ENCODE results near the gene NXNL1. TPM values are rescaled to one million over a fixed set of nuclear protein-coding genes. Genes with fewer than 3 reads are reported as not detected.

Gene NXNL1
- total RNA-seq, 1 experiment from 2014 or later: not detected

DNA sequence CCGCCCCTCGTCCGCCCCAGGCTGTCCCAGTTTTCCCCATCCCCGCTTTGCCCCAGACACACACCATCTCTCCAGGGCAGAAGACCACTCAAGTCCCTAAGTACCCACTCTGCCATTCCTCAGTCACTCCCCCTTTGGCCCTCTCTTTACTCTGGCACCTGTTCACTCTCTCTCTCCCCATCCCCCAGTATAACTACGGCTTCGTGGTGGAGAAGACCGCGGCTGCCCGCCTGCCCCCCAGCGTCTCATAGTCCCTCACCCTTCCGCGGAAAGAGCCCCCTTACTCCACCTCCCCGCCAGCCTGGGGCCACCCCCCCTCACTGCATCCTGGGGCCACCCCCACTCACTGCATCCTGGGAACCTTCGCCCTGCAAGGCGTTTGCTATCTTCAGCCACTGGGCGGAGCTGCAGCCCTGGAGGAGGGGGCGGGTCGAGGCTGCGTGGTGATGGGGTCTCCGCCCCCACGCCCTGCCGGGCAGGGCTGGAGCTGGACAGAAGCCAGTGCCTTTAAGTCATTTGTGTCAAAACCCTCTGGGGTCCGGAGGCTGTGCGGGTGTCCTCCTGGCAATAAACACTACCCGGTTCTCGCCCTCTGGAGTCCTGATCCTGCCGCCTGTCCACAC, 35.9 kb downstream of the NXNL1 start:
- no peak for DNase-seq (ENCODE audit: low read depth, low spot score)
- intact Hi-C loops (cut with micrococcal nuclease): no loop called here

More for the DNA sequence above, 35.9 kb downstream of the NXNL1 start:
- Histone ChIP-seq H3K9ac (ENCODE audit: low read length) (no peak overlapping the region), H3K9me3 (ENCODE audit: control insufficient read depth in 1 of 2, insufficient read depth in 1 of 2, low read depth in 1 of 2, low read length in 2 of 2) (no peaks in the 10 kb centered on the region), H3K4me1 (ENCODE audit: control insufficient read depth in 1 of 2, insufficient read depth in 2 of 2, low read length in 2 of 2) (peaks cover 15 to 38% of the 10 kb centered on the region in 2 experiments), H3K4me3 (replicated peaks in 1 of 2; ENCODE audit: low read depth in 1 of 2, low read length in 2 of 2) (no peak overlapping the region), H3K27ac (ENCODE audit: low read depth, low read length) (peak overlapping the region; percentile 18; the same call in 1 of the 2 replicates), H3K9me2 (ENCODE audit: insufficient read depth) (no peaks in the 10 kb centered on the region), H4K20me1 (ENCODE audit: insufficient read depth) (no peaks in the 10 kb centered on the region), H3K36me3 (ENCODE audit: control insufficient read depth in 1 of 2, insufficient read depth in 2 of 2, low read length in 2 of 2) (no peaks in the 10 kb centered on the region), H3K27me3 (ENCODE audit: insufficient read depth, low read length) (no peaks in the 10 kb centered on the region), H3K79me2 (ENCODE audit: insufficient read depth, low read length) (peaks cover 10% of the 10 kb centered on the region; the same call in 1 of the 2 replicates), H3K4me2 (ENCODE audit: low read length) (peak overlapping the region; percentile 7; the same call in 1 of the 2 replicates), H2AFZ (ENCODE audit: low read depth, low read length, poor library complexity, severe bottlenecking) (no peak overlapping the region)
- TF ChIP-seq RAD21 (IDR thresholded peaks at IDR 0.05; ENCODE audit: low read depth) (peak; percentile 73), EGR1 (IDR thresholded peaks at IDR 0.05; ENCODE audit: low read depth) (peak; percentile 81), JUND (IDR thresholded peaks at IDR 0.05) (no peak), CTCF (IDR thresholded peaks at IDR 0.05 in 2 of 3, conservative IDR thresholded peaks at IDR 0.05 in 1 of 3; ENCODE audit: borderline replicate concordance in 1 of 3, insufficient read depth in 1 of 3, low read depth in 2 of 3, low read length in 2 of 3) (peak; percentile 57 to 73 (median 72); a peak in 5 of 6 replicates), POLR2A (IDR thresholded peaks at IDR 0.05; ENCODE audit: borderline replicate concordance, extremely low read depth, insufficient read depth, insufficient read length) (no peak)
- TF ChIP-seq, protein P1, sequence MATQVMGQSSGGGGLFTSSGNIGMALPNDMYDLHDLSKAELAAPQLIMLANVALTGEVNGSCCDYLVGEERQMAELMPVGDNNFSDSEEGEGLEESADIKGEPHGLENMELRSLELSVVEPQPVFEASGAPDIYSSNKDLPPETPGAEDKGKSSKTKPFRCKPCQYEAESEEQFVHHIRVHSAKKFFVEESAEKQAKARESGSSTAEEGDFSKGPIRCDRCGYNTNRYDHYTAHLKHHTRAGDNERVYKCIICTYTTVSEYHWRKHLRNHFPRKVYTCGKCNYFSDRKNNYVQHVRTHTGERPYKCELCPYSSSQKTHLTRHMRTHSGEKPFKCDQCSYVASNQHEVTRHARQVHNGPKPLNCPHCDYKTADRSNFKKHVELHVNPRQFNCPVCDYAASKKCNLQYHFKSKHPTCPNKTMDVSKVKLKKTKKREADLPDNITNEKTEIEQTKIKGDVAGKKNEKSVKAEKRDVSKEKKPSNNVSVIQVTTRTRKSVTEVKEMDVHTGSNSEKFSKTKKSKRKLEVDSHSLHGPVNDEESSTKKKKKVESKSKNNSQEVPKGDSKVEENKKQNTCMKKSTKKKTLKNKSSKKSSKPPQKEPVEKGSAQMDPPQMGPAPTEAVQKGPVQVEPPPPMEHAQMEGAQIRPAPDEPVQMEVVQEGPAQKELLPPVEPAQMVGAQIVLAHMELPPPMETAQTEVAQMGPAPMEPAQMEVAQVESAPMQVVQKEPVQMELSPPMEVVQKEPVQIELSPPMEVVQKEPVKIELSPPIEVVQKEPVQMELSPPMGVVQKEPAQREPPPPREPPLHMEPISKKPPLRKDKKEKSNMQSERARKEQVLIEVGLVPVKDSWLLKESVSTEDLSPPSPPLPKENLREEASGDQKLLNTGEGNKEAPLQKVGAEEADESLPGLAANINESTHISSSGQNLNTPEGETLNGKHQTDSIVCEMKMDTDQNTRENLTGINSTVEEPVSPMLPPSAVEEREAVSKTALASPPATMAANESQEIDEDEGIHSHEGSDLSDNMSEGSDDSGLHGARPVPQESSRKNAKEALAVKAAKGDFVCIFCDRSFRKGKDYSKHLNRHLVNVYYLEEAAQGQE (IDR thresholded peaks at IDR 0.05; ENCODE audit: low read depth): no peak
- BruUV-seq (replicated peaks): no TSS peak
- ATAC-seq: peak; percentile 77
- CTCF ChIA-PET: interaction anchor here (0.6 to 1.6 kb wide), 3 partner anchors 17 to 747 kb away, joined by 3 to 4 read pairs (median 3); no protein-coding TSS in a partner anchor
- POLR2A ChIA-PET: no interaction called here
- RAD21 ChIA-PET (ENCODE audit: low non-redundant PET in 1 of 2, low total read pairs in 2 of 2, uncharacterized antibody in 2 of 2, unreplicated experiment in 2 of 2): no interaction called here
